Measurements from ENCODE around the gene C11orf65. TPM values are rescaled to one million over a fixed set of nuclear protein-coding genes. Genes with fewer than 3 reads are reported as not detected.

C11orf65 gene
- 0.34 and 0.89 TPM in 2 replicates for total RNA-seq

GRCh38 chr11:108467091-108467823, at the start of gene C11orf65:
C11orf65 (minus strand) TSS chr11:108467529; CDS start chr11:108461559, 5,970 bp downstream.

GRCh38 chr11:108498046-108498815, 30.9 kb upstream of the C11orf65 start, which contains the start of gene POGLUT3:
POGLUT3 (minus strand) TSS chr11:108498384; CDS start chr11:108498366, 18 bp downstream.

Other genes starting within 250 kb of the C11orf65 start
- gene NPAT, start 244.9 kb downstream of the C11orf65 start, total RNA-seq, result 8.9 and 10.3 TPM in 2 replicates
- 21.7 and 23.9 TPM in 2 replicates for gene ATM, start 244.5 kb downstream of the C11orf65 start, total RNA-seq
- gene POGLUT3, start 30.9 kb upstream of the C11orf65 start, total RNA-seq, result 32.4 and 33.0 TPM in 2 replicates
- gene EXPH5, start 126.2 kb upstream of the C11orf65 start, total RNA-seq, result 0.50 and 0.59 TPM in 2 replicates
- 20.7 and 24.7 TPM in 2 replicates for gene DDX10, start 197.5 kb upstream of the C11orf65 start, total RNA-seq